ENCODE measurements around the gene TCF3.

The TCF3 gene

DNA sequence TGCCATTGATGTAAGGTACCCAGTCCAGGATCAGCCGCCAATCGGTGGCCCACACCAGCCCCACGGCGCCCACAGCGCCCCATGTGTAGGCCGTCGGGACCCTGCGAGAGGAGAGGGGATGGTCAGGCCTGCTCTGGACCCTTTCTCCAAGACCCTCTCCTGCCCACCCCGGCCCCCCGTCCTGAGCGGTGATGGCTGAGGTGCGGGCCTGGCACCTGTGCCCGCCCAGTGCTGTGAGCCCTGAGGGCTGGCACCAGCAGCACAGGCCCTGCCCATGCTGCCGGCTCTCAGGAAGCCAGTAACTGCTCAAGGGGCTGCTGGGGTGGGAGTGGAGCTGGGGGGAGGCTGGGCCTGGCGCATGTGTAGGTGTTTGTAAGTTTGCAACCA lies 53.0 kb downstream of the TCF3 start:
- ATAC-seq (ENCODE audit: insufficient read depth, low read depth) (no peak; the same call in 2 of the 3 replicates), DNase-seq (no peak)
- Histone ChIP-seq H3K4me3 (ENCODE audit: low read depth in 1 of 2, low read length in 2 of 2) (no peak overlapping the region), H3K4me2 (ENCODE audit: insufficient read depth, low read length) (no peak overlapping the region), H3K27me3 (ENCODE audit: insufficient read depth, low read length, poor library complexity) (no peaks in the 10 kb centered on the region), H3K36me3 (ENCODE audit: insufficient read depth, low read length) (peaks cover 64% of the 10 kb centered on the region), H3K27ac (ENCODE audit: low read length) (no peak overlapping the region), H3K79me2 (ENCODE audit: insufficient read depth, low read length) (peaks cover 70% of the 10 kb centered on the region), H4K20me1 (ENCODE audit: insufficient read depth, low read length) (peaks cover 51% of the 10 kb centered on the region), H3K9ac (ENCODE audit: low read depth, low read length) (no peak overlapping the region), H2AFZ (ENCODE audit: low read depth, low read length) (no peak overlapping the region), H3K4me1 (ENCODE audit: insufficient read depth, low read length) (peaks cover 19% of the 10 kb centered on the region), H3K9me3 (ENCODE audit: insufficient read depth, low read length, severe bottlenecking) (no peaks in the 10 kb centered on the region)
- TF ChIP-seq, protein P1, sequence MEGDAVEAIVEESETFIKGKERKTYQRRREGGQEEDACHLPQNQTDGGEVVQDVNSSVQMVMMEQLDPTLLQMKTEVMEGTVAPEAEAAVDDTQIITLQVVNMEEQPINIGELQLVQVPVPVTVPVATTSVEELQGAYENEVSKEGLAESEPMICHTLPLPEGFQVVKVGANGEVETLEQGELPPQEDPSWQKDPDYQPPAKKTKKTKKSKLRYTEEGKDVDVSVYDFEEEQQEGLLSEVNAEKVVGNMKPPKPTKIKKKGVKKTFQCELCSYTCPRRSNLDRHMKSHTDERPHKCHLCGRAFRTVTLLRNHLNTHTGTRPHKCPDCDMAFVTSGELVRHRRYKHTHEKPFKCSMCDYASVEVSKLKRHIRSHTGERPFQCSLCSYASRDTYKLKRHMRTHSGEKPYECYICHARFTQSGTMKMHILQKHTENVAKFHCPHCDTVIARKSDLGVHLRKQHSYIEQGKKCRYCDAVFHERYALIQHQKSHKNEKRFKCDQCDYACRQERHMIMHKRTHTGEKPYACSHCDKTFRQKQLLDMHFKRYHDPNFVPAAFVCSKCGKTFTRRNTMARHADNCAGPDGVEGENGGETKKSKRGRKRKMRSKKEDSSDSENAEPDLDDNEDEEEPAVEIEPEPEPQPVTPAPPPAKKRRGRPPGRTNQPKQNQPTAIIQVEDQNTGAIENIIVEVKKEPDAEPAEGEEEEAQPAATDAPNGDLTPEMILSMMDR (IDR thresholded peaks at IDR 0.05; ENCODE audit: borderline replicate concordance, extremely low read depth, low read length, poor library complexity, severe bottlenecking) = no peak
- no peak for TF ChIP-seq EZH2 (IDR thresholded peaks at IDR 0.05; ENCODE audit: borderline replicate concordance, low read depth, low read length, severe bottlenecking)

DNA sequence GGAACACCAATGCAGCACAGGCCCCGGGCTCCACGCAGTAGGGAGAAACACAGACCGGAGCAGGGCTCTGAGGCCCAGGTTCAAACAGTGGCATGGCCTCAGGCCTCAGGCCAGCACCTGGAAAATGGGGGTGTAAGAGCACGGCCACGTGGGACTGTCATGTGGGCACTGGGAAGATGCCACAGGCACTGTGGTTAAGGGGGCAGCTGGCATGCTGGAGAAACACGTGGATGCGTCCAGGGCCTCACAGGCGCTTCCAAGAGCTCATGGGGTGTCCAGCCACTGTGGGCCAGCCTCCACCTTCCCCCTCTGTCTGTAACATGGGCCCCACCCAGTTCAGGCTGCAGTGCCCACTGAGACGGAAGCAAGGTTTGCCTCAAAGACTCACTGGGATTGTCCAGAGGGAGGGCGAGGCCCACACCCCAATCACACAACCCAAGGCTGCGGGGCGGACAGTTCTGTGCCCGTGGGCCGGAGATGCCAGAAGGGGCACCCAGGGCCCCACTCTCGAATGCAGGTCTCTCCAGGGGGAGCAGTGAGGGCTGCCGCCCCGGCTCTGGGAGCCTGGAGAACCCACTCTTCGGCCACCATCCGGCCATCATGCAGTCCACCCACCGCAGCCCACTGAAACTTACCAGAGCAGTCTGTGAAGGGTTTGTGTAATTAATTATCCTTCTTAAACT lies 53.5 kb downstream of the TCF3 start:
- DNase-seq (no peak), ATAC-seq (ENCODE audit: insufficient read depth, low read depth) (no peak)
- H3K4me2 ChIP-seq (ENCODE audit: insufficient read depth, low read length) = no peak overlapping the region
- peaks cover 66% of the 10 kb centered on the region for H3K36me3 ChIP-seq (ENCODE audit: insufficient read depth, low read length)
- H3K4me3 ChIP-seq (ENCODE audit: low read depth in 1 of 2, low read length in 2 of 2) = no peak overlapping the region
- peaks cover 47% of the 10 kb centered on the region for H4K20me1 ChIP-seq (ENCODE audit: insufficient read depth, low read length)
- TF ChIP-seq, protein P1 (IDR thresholded peaks at IDR 0.05; ENCODE audit: borderline replicate concordance, extremely low read depth, low read length, poor library complexity, severe bottlenecking) = no peak
- no peak for TF ChIP-seq EZH2 (IDR thresholded peaks at IDR 0.05; ENCODE audit: borderline replicate concordance, low read depth, low read length, severe bottlenecking)
- H3K79me2 ChIP-seq (ENCODE audit: insufficient read depth, low read length) = peaks cover 65% of the 10 kb centered on the region
- no peaks in the 10 kb centered on the region for H3K27me3 ChIP-seq (ENCODE audit: insufficient read depth, low read length, poor library complexity)
- no peak overlapping the region for H2AFZ ChIP-seq (ENCODE audit: low read depth, low read length)
- no peaks in the 10 kb centered on the region for H3K9me3 ChIP-seq (ENCODE audit: insufficient read depth, low read length, severe bottlenecking)
- no peak overlapping the region for H3K27ac ChIP-seq (ENCODE audit: low read length)
- H3K9ac ChIP-seq (ENCODE audit: low read depth, low read length) = no peak overlapping the region
- H3K4me1 ChIP-seq (ENCODE audit: insufficient read depth, low read length) = peaks cover 14% of the 10 kb centered on the region

DNA sequence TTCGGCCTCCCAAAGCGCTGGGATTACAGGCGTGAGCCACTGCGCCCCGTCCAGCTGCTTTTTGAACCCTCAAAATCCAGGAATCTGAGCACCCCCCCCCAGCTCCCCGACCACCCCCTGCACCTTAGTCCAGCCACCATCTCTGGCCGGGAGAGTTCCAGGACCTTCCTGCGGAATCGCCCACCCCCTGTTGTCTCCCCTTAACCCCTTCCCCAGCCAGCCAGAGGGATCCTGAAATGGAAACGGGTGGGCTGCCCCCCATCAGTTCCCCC lies 59.0 kb downstream of the TCF3 start:
- Histone ChIP-seq H3K4me3 (ENCODE audit: low read depth in 1 of 2, low read length in 2 of 2) (peak overlapping the region in 1 of 2 experiments; percentile 71; a peak in 2 of 4 replicates), H4K20me1 (ENCODE audit: insufficient read depth, low read length) (peaks cover 32% of the 10 kb centered on the region), H3K36me3 (ENCODE audit: insufficient read depth, low read length) (peaks cover 54% of the 10 kb centered on the region), H3K4me2 (ENCODE audit: insufficient read depth, low read length) (peak overlapping the region; percentile 93), H3K27ac (ENCODE audit: low read length) (no peak overlapping the region), H2AFZ (ENCODE audit: low read depth, low read length) (peak overlapping the region; percentile 87; the same call in 1 of the 2 replicates), H3K27me3 (ENCODE audit: insufficient read depth, low read length, poor library complexity) (no peaks in the 10 kb centered on the region), H3K9me3 (ENCODE audit: insufficient read depth, low read length, severe bottlenecking) (no peaks in the 10 kb centered on the region), H3K9ac (ENCODE audit: low read depth, low read length) (peak overlapping the region; percentile 77), H3K4me1 (ENCODE audit: insufficient read depth, low read length) (peaks cover 28% of the 10 kb centered on the region), H3K79me2 (ENCODE audit: insufficient read depth, low read length) (peaks cover 50% of the 10 kb centered on the region)
- DNase-seq = no peak
- TF ChIP-seq, protein P1 (IDR thresholded peaks at IDR 0.05; ENCODE audit: borderline replicate concordance, extremely low read depth, low read length, poor library complexity, severe bottlenecking) = no peak
- TF ChIP-seq EZH2 (IDR thresholded peaks at IDR 0.05; ENCODE audit: borderline replicate concordance, low read depth, low read length, severe bottlenecking) = no peak
- no peak for ATAC-seq (ENCODE audit: insufficient read depth, low read depth)
